ENCODE measurements around the gene RRBP1.

Gene RRBP1

GRCh38 chr20:17587148-17587547 lies 94.9 kb downstream of the RRBP1 start:
- in situ Hi-C loops (cut with MboI; ENCODE audit: low sequenced_read_pairs): no loop called here

DNA sequence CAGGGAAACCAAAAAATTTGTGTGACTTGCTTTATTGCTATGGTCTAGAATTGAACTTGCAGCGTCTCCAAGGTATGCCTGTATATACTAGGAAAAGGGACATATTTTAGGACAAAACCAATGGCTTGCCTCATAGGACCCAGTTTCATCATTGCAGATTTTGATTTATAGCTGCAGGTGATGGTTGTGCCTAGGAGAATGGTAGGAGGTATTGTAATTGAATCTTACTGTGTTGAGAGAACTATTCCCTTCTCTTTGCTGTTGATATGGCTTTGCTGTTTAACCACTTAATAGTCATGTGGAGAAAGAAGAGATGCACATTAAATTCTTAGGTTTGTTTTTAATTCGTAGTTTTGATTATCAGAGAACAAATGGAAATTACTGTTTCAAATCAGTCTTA lies 95.8 kb downstream of the RRBP1 start:
- in situ Hi-C loops (cut with MboI; ENCODE audit: low sequenced_read_pairs): no loop called here

GRCh38 chr20:17584689-17585088 lies 97.4 kb downstream of the RRBP1 start:
- in situ Hi-C loops (cut with MboI; ENCODE audit: low sequenced_read_pairs): no loop called here

- in situ Hi-C loops (cut with MboI; ENCODE audit: low sequenced_read_pairs): no loop called here
Observed at GRCh38 chr20:17583126-17583525, 98.9 kb downstream of the RRBP1 start.

- in situ Hi-C loops (cut with MboI; ENCODE audit: low sequenced_read_pairs): no loop called here
Observed at GRCh38 chr20:17580895-17581294, 101.1 kb downstream of the RRBP1 start.

- in situ Hi-C loops (cut with MboI; ENCODE audit: low sequenced_read_pairs): no loop called here
Observed at GRCh38 chr20:17579369-17580039, 102.5 kb downstream of the RRBP1 start.

DNA sequence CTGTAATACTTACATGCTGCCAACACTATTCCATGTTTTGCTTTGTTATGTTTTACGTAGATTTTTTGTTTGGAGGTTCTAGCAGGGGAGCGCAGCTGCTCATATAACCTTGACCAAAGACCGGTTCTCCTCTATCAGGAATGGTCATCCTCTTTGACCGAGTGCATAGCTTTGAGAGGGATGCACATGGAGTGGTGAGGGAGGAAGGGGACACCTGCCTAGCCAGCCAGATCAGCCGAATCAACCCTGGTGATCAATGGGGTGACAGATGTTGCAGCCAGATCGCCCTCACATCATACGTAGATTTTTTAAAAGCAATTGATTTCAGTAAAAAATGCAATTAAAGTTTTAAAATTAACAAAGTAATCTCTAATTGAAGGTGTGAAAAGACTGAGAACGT lies 105.8 kb downstream of the RRBP1 start:
- in situ Hi-C loops (cut with MboI; ENCODE audit: low sequenced_read_pairs): no loop called here

DNA sequence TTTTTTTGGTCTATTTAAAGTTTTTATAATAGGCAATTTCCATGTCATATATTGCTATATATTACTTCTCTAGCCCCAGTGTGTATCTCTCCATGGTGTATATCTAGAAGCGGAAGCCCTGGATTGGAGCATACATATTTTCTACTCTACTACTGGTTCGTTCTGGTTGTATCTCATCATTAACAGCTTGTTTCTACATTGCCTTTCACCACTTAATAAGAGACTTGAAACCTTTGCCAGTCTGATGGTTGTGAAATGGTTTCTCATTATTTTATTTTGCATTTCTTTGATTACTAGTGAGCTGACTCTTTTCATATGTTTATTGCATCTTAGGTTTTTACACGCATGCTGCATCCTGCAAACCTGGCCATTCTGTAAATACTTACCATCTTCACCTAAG lies 108.6 kb downstream of the RRBP1 start:
- in situ Hi-C loops (cut with MboI; ENCODE audit: low sequenced_read_pairs): no loop called here

DNA sequence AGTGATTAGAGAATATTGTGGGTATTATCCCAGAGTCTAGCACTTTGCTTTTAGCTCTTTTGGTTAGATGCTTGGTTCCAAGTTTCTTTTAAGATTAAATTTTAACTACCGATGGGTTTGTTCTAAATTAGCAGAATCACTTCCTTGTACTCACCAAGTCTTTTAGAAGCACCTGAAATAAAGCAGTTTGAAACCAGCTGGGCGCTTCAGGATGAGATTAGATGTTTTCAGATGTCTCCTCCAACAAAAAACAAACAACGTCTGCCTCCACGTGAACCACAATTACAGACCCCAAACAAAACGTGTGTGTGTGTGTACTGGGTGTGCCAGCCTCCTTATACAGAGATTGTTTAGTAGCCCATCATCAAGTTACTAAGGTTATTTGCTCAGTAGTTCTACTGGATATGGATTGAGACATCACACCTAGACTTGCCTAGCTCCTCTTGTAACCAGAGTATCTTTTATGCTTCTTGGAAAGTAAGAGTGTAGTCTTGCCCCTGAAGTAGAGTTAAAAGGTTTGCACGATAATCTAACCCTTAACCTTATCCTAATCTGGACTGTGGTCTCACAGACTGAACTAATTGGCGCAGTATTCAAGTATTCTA lies 109.9 kb downstream of the RRBP1 start:
- in situ Hi-C loops (cut with MboI; ENCODE audit: low sequenced_read_pairs): no loop called here

- in situ Hi-C loops (cut with MboI; ENCODE audit: low sequenced_read_pairs): no loop called here
Observed at GRCh38 chr20:17571153-17571527, 110.9 kb downstream of the RRBP1 start.

DNA sequence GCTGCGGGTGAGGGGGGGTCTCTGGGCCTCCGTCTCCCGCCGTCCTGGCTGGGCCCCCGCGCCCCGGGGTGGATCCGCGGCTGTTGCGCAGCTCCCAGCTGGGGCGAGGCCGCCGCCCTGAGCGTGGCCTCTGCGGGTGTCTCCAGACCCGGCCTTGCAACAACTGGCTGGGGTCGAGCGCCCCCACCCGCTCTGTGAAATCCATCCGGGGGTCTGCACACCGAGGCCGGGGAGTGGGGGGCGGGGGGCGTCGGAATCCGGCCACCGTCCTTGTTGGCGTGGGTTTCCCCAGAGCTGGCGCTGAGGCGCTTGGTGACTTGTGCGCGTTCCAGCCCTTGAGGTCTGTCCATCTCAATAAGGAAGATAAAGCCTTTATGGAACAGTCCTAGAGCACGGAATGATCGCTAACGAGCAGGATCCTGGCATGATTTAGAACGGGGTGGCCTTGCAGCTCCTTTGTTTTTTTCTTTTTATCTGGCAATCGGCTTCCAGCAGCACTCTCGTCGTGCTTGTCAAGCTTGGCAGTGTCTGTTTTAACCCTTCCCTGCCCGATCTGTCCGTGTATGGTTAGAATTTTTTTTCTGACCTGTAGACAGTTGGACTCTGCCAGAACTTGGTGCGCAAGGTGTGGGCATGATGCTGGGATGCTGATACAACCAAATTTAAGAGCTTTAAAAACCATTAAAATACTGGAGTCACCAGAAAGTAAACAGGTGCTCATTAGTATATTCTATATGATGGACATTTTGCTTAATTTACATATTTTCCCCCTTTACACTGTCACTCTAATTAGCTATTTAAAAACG lies 111.5 kb downstream of the RRBP1 start:
- in situ Hi-C loops (cut with MboI; ENCODE audit: low sequenced_read_pairs): no loop called here

DNA sequence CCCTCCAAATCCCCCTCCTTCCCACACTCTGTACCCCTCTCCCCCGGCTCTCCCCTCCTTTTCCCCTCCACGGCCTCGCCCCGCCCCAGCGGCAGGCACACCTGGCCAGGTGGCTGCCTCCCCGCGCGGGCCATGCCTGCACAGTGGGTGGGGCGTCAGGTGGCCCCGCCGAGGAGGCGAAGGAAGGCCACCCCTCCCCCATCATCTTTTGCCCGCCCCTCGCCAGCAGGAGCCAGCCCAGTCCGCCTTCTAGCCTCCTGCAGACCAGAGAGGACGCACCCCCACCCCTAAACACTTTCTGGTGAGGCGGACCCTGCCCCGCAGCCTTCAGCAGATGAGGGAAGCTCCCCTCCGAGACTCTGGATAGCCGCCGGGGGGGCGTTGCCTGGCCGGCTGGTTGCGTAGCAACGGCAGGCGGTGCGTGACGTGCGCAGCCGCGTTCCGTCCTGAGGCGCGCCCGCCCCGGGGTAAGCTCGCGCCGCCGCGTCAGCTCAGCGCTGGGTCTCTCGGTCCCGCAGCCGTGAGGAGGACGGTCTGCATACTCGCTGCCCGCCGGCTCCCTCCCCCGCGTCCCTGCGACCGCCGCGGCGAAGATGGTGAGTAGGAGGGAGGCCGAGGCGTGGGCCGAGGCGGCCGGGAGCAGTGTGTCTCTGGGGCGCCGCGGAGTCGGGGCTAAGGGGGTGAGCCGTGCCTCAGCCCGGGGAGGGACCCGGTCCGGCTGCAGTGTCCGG lies 112.3 kb downstream of the RRBP1 start, which contains the start of gene DSTN:
DSTN (plus strand) TSS at position 460 of the 731 bp plus-strand sequence; CDS start at position 594, 134 bp downstream.
- in situ Hi-C loops (cut with MboI; ENCODE audit: low sequenced_read_pairs): no loop called here

DNA sequence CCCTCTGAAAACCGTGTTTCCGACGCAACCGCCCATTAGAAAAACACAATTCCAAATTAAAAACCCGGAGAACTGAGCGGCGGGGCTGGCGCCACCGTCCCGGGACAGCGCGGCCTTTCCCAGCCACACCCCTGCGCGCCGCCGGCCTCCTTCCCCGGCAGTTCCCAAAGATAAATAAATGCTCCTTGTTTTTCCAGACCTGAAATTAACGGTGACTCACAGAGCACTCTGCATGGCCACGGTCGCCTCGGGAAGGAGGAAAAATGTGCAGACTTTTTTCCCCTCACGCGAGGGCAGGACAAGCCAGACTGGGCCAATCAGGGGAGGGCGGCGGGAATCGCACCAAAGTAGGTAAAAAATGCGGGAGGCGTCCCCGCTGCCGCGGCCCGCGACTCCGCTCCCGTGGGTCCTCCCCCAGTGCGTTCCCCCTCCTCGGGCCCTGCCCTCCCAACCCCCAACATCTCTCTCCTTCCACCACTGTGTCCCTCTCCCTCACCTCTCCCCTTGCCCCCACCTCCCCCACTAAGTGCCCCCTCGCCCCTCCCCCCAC lies 113.0 kb downstream of the RRBP1 start:
- in situ Hi-C loops (cut with MboI; ENCODE audit: low sequenced_read_pairs): no loop called here

GRCh38 chr20:17568045-17568788 lies 113.8 kb downstream of the RRBP1 start:
- in situ Hi-C loops (cut with MboI; ENCODE audit: low sequenced_read_pairs): no loop called here

GRCh38 chr20:17566345-17566744 lies 115.7 kb downstream of the RRBP1 start:
- in situ Hi-C loops (cut with MboI; ENCODE audit: low sequenced_read_pairs): no loop called here

- in situ Hi-C loops (cut with MboI; ENCODE audit: low sequenced_read_pairs): no loop called here
Observed at GRCh38 chr20:17565169-17565845, 116.7 kb downstream of the RRBP1 start.
